ENCODE measurements around the gene SDC1.

SDC1 gene

DNA sequence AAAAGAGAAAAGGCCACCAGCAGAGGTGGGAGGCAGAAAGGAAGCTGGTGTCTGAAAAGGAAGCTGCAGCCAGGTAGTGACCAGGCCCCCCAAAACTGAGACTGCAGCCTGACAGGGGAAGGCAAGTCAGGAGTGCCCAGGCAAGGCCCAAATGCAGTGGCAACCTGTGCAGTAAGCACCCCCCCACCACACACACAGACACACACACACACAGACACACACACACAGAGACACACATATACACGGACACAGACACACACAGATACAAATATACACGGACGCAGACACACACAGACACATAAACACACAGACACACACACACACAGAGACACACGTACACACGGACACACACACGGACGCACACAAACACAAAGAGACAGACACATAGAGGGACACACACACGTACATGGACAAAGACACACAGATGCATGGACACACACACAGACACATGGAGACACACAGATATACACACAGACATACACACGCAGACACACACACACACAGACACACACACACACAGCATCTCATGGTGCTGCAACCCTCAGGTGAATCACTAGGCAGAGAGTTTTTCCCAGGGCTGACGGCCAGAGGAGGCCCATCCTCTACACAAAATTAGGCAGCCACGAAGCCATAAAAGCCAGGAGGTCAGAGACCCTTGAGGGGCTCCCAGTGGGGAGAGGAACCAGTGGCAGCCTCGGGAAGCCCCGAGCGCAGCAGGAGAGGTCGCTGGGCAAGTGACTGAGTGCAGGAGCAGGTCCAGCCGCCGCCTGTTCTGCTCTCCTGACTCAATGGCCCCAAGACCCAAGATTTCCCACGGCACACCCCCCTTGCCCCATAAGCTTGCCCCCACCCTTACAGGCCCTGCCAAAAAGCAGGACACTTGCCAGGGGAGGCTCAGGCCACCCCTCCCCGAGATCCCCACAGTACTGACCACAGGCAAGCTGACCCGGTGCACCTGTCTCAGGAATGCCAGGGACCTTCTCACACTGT lies 6.3 kb downstream of the SDC1 start:
- intact Hi-C loops (cut with DNase I; ENCODE audit: low total_unique reads), result loop anchor here (1.0 kb wide), 1 partner anchor 30 kb away; no protein-coding TSS in a partner anchor
- TF ChIP-seq, protein P1, sequence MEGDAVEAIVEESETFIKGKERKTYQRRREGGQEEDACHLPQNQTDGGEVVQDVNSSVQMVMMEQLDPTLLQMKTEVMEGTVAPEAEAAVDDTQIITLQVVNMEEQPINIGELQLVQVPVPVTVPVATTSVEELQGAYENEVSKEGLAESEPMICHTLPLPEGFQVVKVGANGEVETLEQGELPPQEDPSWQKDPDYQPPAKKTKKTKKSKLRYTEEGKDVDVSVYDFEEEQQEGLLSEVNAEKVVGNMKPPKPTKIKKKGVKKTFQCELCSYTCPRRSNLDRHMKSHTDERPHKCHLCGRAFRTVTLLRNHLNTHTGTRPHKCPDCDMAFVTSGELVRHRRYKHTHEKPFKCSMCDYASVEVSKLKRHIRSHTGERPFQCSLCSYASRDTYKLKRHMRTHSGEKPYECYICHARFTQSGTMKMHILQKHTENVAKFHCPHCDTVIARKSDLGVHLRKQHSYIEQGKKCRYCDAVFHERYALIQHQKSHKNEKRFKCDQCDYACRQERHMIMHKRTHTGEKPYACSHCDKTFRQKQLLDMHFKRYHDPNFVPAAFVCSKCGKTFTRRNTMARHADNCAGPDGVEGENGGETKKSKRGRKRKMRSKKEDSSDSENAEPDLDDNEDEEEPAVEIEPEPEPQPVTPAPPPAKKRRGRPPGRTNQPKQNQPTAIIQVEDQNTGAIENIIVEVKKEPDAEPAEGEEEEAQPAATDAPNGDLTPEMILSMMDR (IDR thresholded peaks at IDR 0.05), result no peak
- peaks cover 0 to 18% (median 7%) of the 10 kb centered on the region in 4 donors for H3K4me1 ChIP-seq
- H3K9me3 ChIP-seq, result no peaks in the 10 kb centered on the region
- H3K27me3 ChIP-seq, result peaks cover 0 to 6% of the 10 kb centered on the region in 2 donors
- DNase-seq, result no peak
- H3K36me3 ChIP-seq, result no peaks in the 10 kb centered on the region
- no peak overlapping the region for H3K27ac ChIP-seq
- no peak overlapping the region for H3K4me3 ChIP-seq

GRCh38 chr2:20217041-20217970 lies 7.6 kb downstream of the SDC1 start:
- Histone ChIP-seq H3K4me1 (peaks cover 0 to 13% (median 0%) of the 10 kb centered on the region in 4 donors), H3K4me3 (no peak overlapping the region), H3K27ac (no peak overlapping the region), H3K9me3 (no peaks in the 10 kb centered on the region), H3K36me3 (no peaks in the 10 kb centered on the region), H3K27me3 (peaks cover 0 to 11% of the 10 kb centered on the region in 2 donors)
- TF ChIP-seq, protein P1 (IDR thresholded peaks at IDR 0.05), result no peak
- intact Hi-C loops (cut with DNase I; ENCODE audit: low total_unique reads), result no loop called here
- DNase-seq, result no peak

GRCh38 chr2:20216130-20217025 lies 8.6 kb downstream of the SDC1 start:
- intact Hi-C loops (cut with DNase I; ENCODE audit: low total_unique reads), result no loop called here
- H3K9me3 ChIP-seq, result no peaks in the 10 kb centered on the region
- no peaks in the 10 kb centered on the region for H3K36me3 ChIP-seq
- TF ChIP-seq, protein P1 (IDR thresholded peaks at IDR 0.05), result no peak
- H3K4me3 ChIP-seq, result no peak overlapping the region
- H3K27me3 ChIP-seq, result peaks cover 0 to 18% of the 10 kb centered on the region in 2 donors
- DNase-seq, result no peak
- H3K27ac ChIP-seq, result no peak overlapping the region
- H3K4me1 ChIP-seq, result peaks cover 0 to 11% (median 0%) of the 10 kb centered on the region in 4 donors

DNA sequence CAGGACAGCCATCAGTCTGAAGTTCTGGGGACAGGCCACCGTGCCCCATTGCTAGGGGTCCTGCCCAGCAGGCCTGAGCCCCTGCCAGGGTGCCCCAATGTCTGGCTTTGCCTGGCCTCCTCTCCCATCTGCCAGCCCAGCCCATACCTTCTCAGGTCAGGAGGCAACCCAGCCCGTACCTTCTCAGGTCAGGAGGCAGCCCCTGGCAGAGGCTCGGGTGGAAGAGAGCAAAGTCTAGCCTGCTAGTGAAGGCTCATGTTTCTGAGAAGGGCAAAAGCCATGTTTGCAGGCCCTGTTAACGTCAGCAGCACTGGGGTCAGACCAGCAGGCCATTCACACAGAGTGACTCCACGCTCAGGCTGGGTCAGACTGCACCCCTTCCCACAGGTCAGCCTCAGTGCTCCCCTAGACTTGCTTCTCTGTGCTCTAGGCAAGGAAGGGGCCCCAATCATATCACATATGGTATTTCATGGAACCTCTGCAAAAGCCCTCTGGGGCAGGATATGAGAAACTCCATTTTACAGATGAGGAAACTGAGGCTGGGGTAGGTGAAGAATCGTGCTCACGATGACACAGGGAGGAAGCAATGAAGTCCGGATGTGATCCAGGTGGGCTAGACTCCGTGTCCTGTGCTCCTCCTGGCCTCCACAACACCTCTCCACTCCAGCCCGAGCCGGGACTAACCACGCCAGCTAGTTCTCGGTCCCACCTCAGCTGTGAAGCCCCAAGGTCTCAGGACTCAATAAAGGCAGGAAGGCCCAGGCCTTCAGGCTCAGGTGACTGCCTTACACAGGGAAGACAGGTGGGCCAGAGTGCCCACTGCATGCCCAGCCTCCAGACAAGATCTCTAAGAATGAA lies 9.5 kb downstream of the SDC1 start:
- Histone ChIP-seq H3K27ac (no peak overlapping the region), H3K27me3 (peaks cover 0 to 18% of the 10 kb centered on the region in 2 donors), H3K36me3 (no peaks in the 10 kb centered on the region), H3K9me3 (no peaks in the 10 kb centered on the region), H3K4me3 (no peak overlapping the region), H3K4me1 (peaks cover 0 to 11% (median 0%) of the 10 kb centered on the region in 4 donors)
- DNase-seq, result no peak
- TF ChIP-seq, protein P1 (IDR thresholded peaks at IDR 0.05), result no peak
- intact Hi-C loops (cut with DNase I; ENCODE audit: low total_unique reads), result no loop called here

All from tibial artery (tissue), 4 donors.